CMK (cell line): ENCODE measurements around the gene OPCML.

Experiments
- DNase-seq: peaks from one replicate; pipeline ENCODE4 v3.0.0-alpha.2; 2010; ENCODE audit warnings: low read depth

OPCML gene

GRCh38 chr11:133232665-133233064 lies 299.6 kb downstream of the OPCML start:
- no peak for DNase-seq

- DNase-seq: no peak
Measured at GRCh38 chr11:133230431-133230830, 301.9 kb downstream of the OPCML start.

GRCh38 chr11:133228471-133229329 lies 303.6 kb downstream of the OPCML start:
- DNase-seq: no peak

GRCh38 chr11:133227632-133228111 lies 304.6 kb downstream of the OPCML start:
- DNase-seq: no peak

GRCh38 chr11:133224271-133224670 lies 308.0 kb downstream of the OPCML start:
- DNase-seq: no peak

- DNase-seq: no peak
Measured at GRCh38 chr11:133222425-133223330, 309.6 kb downstream of the OPCML start.

GRCh38 chr11:133219543-133219942 lies 312.8 kb downstream of the OPCML start:
- DNase-seq: no peak

GRCh38 chr11:133216813-133217212 lies 315.5 kb downstream of the OPCML start:
- DNase-seq: no peak

GRCh38 chr11:133215596-133216230 lies 316.6 kb downstream of the OPCML start:
- no peak for DNase-seq

GRCh38 chr11:133214646-133215045 lies 317.7 kb downstream of the OPCML start:
- DNase-seq: no peak

- no peak for DNase-seq
Measured at GRCh38 chr11:133212201-133212600, 320.1 kb downstream of the OPCML start.

- DNase-seq: no peak
Measured at GRCh38 chr11:133207995-133208394, 324.3 kb downstream of the OPCML start.

- DNase-seq: no peak
Measured at GRCh38 chr11:133206313-133207005, 325.8 kb downstream of the OPCML start.

GRCh38 chr11:133204158-133204557 lies 328.1 kb downstream of the OPCML start:
- DNase-seq: no peak

- DNase-seq: no peak
Measured at GRCh38 chr11:133202816-133203215, 329.5 kb downstream of the OPCML start.

GRCh38 chr11:133198438-133198837 lies 333.9 kb downstream of the OPCML start:
- no peak for DNase-seq

- no peak for DNase-seq
Measured at GRCh38 chr11:133197425-133197824, 334.9 kb downstream of the OPCML start.

GRCh38 chr11:133191931-133192330 lies 340.4 kb downstream of the OPCML start:
- DNase-seq: no peak

GRCh38 chr11:133181667-133182066 lies 350.6 kb downstream of the OPCML start:
- DNase-seq: no peak

GRCh38 chr11:133181066-133181465 lies 351.2 kb downstream of the OPCML start:
- DNase-seq: no peak

- DNase-seq: no peak
Measured at GRCh38 chr11:133180201-133180600, 352.1 kb downstream of the OPCML start.

- no peak for DNase-seq
Measured at GRCh38 chr11:133176748-133177147, 355.6 kb downstream of the OPCML start.
